Gastroesophageal sphincter (tissue), 3 donors: ENCODE results near the gene TBC1D14.

ENCODE experiments used
- EP300 ChIP-seq: sonication (generic); formaldehyde crosslinking; IDR thresholded peaks from one replicate; pipeline ENCODE4 v1.6.1; 2017; ENCODE audit warnings: antibody characterized with exemption, mild to moderate bottlenecking
- TF ChIP-seq, protein P1 (sequence below), 4 experiments: fragments of 200-600 bp in 2 of 4; fragments of 450-650 bp in 2 of 4; sonication (generic) in 1 of 4; IDR thresholded peaks; one replicate each; pipeline ENCODE4 v1.5.1; 2017 to 2019; ENCODE audit warnings: antibody characterized with exemption in 4 of 4, mild to moderate bottlenecking in 2 of 4, moderate library complexity in 2 of 4

GRCh38 chr4:6916069-6916586 lies 6.5 kb downstream of the TBC1D14 start:
- TF ChIP-seq, protein P1, sequence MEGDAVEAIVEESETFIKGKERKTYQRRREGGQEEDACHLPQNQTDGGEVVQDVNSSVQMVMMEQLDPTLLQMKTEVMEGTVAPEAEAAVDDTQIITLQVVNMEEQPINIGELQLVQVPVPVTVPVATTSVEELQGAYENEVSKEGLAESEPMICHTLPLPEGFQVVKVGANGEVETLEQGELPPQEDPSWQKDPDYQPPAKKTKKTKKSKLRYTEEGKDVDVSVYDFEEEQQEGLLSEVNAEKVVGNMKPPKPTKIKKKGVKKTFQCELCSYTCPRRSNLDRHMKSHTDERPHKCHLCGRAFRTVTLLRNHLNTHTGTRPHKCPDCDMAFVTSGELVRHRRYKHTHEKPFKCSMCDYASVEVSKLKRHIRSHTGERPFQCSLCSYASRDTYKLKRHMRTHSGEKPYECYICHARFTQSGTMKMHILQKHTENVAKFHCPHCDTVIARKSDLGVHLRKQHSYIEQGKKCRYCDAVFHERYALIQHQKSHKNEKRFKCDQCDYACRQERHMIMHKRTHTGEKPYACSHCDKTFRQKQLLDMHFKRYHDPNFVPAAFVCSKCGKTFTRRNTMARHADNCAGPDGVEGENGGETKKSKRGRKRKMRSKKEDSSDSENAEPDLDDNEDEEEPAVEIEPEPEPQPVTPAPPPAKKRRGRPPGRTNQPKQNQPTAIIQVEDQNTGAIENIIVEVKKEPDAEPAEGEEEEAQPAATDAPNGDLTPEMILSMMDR (IDR thresholded peaks at IDR 0.05) = no peak
- no peak for TF ChIP-seq EP300
